Stimulated activated CD4-positive, alpha-beta T cell treated with anti-CD3 and anti-CD28 coated beads, Interleukin-4, amount 100 ng/mL, for 48 hours (primary cell): ENCODE data around the gene PABPC3.

Experiments
- DNase-seq, 2 donors: peaks; one replicate each; pipeline ENCODE4 v3.0.0-alpha.2; 2020; ENCODE audit warnings: low read depth in 2 of 2

The PABPC3 gene

DNA sequence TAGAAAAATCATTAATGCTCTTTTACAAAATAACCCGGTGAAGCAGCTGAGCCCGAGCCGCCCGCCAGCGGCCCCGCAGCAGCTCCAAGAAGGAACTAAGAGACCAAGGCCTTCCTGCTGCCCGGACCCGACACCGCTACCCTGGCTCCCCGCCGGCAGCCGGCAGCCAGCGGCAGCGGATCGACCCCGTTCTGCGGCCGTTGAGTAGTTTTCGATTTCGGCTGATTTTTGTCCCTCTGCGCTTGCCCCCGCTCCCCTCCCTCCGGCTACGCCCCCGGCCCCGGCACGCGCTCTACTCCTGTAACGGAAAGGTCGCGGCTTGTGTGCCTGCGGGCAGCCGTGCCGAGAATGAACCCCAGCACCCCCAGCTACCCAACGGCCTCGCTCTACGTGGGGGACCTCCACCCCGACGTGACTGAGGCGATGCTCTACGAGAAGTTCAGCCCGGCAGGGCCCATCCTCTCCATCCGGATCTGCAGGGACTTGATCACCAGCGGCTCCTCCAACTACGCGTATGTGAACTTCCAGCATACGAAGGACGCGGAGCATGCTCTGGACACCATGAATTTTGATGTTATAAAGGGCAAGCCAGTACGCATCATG lies at the start of gene PABPC3:
TSS of gene PABPC3 (plus strand) at position 286 of the 603 bp plus-strand sequence. CDS start at position 349, 63 bp downstream.
- no peak for DNase-seq

DNA sequence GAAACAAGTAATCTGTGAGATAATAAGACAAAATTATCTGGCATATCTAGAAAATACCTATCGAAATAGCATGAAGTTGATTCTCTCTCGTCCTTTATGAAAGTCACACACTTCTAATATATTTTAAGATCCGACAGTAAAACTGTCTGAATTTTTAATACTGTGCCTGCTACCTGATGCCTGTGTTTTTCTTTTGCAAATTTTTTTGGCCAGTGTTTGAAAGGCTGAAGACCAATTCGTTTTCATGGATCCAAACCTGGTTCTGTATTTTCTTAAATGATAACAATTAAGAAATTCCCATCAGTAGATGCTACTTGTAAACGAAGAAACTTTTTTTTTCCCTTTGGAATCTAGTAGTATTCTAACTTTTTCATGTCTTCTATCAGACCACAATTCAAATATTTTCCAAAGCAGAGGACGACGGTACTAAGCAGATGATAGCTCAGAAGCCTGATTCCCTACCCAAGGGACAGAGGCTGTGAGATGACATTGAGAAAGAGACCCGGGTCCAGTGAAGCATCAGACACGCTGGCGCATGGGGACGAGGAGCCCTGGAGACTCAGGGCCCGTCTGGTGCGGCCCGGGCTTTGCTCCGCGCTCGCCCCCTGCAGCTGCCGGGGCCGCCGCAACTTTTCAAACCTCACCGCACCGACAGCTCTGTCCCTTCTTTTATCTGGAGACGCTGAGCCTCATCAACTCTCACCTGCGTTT lies 49.5 kb upstream of the PABPC3 start:
- DNase-seq = no peak

DNA sequence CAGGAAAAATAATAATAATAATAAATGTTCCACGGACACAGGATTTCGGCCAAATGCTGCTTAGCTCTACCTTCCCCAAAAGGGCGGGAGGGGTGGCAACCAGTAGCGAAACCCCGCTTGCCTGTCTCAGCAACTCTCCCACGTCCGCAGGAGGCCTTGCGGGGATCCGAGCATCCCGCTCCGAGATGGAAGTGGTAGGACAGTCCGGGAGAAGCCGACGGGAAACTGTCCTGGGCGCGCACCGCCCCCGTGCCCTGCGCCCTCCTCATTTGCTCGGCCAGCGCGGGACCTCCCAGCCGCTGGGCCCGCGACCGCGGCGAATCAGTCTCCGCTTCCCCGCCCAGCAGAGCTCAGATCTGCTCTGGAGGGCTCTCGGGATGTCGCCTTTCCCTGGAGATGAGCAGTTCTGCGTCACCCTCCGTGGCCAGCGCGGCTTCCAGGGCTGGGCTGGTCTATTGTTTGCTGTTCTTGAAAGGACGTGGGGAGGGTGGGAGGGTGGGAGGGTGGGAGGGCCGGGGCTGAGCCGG lies 48.9 kb upstream of the PABPC3 start:
- no peak for DNase-seq

GRCh38 chr13:25051065-25051464 lies 44.9 kb upstream of the PABPC3 start:
- DNase-seq = no peak

DNA sequence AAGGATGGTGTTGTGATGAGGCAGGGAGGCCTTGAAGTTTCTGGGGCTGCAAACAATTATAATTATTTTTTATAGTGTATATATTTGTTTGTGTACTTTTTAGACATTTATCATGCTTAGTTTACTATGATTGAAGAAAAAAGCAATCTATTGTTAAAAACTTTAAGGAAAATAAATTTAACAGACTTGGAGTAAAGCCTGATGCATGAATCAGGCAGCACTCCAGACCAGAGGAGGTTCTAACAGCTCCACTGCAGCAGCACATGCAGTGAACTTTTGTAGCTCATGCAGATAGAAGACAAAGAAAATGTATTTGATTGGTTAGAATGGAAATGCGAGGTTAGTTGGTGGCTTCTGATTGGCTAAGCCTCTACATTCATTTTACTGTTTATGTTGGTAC lies 36.8 kb upstream of the PABPC3 start:
- DNase-seq = no peak

DNA sequence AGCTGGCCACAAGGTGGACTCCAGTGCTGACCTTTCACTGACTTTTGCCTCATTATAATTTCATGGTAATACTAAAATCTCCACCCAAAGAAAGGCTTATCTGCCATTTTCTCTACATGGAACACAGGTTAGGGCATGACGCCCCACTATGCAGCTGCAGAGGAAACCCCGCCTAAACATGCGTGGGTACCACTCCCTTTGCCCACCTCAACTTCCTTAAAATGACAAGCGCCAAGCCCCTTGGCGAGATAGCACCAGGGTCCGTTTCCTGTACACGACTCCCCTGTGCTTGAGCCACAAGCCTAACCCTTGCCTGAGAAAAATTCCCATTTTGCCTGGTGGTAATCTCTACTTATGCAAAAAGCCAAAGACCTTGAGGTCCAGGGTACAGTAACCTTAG lies 36.0 kb upstream of the PABPC3 start:
- no peak for DNase-seq

GRCh38 chr13:25062479-25062878 lies 33.5 kb upstream of the PABPC3 start:
- no peak for DNase-seq

DNA sequence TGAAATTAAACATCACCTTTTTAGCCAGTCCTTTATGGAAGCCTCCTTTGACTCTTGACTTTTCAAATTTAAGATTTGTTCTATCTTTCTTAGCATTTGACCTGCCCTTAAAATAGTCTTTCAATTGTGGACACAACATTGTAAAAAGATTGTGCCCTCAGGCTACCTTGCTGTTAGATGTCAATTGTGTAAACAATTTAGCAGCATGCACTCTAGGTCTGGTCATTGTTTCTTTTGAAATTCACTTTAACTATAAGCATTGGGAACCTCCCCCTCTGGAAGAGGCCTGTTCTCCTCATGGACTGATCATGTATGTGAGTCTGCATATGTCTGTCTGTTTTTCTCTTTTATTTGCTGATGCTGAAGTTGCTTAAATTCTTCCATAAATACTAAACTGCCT lies 31.5 kb upstream of the PABPC3 start:
- no peak for DNase-seq

GRCh38 chr13:25065974-25066770 lies 29.8 kb upstream of the PABPC3 start:
- DNase-seq = no peak

GRCh38 chr13:25067064-25067463 lies 28.9 kb upstream of the PABPC3 start:
- no peak for DNase-seq

GRCh38 chr13:25068810-25069209 lies 27.1 kb upstream of the PABPC3 start:
- no peak for DNase-seq

GRCh38 chr13:25069236-25069635 lies 26.7 kb upstream of the PABPC3 start:
- no peak for DNase-seq

DNA sequence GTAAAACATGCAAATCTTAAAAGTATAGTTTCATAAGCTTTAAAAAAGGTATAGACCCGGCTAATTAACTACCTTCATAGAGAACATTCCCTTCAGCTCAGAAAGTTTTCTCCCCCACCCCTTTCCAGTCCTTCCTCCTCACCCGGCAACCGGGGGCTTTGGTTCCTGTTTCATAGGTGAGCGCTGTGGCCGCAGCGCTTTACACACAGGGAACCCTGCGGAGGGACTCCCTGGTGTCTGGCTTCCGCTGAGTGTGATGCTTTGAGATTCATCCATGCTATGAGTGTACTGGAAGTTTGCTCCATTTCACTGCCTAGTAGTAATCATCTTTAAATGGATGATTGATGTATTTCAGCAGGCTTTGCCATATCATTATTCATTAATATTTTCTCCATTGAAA lies 26.0 kb upstream of the PABPC3 start:
- no peak for DNase-seq

DNA sequence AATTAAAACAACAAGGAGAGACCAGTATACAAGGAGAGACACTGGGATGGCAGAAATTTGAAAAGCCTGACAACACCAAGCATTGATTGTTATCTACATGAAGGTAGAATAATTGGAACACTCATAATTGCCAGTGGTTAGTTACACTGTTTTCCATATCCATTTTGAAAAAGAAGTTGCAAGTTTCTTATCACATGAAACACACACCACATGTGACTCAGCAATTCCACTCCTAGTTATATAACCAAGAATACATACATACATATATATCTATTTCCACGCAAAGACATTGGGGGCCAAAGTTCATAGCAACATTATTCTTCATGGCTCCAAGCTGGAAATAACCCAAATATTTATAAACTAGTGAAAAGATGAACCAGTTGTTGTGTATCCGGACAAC lies 15.2 kb upstream of the PABPC3 start:
- DNase-seq = no peak

DNA sequence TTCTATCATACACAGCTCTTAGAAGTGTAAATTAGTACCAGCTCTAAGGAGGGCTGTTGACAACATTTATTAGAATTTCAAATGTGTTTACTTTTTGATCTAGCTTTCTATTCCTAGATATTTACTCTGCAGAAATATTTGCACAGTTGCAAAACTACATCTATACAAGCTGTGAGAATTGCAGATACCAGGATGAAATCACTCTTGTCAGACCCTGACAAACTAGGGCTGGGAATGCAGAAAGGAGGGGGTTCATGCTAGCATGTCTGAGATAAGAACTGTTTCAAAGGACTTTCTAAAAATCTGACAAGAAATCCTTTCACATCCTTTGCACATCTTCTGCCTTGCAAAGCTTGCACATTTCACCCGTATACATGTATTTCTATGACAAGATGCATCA lies 11.8 kb upstream of the PABPC3 start:
- no peak for DNase-seq

- peak in 1 of 2 donors; percentile 4 for DNase-seq
These were observed 10.7 kb upstream of the PABPC3 start for GRCh38 chr13:25085125-25085742.

GRCh38 chr13:25088562-25089221 lies 7.2 kb upstream of the PABPC3 start:
- DNase-seq = no peak

DNA sequence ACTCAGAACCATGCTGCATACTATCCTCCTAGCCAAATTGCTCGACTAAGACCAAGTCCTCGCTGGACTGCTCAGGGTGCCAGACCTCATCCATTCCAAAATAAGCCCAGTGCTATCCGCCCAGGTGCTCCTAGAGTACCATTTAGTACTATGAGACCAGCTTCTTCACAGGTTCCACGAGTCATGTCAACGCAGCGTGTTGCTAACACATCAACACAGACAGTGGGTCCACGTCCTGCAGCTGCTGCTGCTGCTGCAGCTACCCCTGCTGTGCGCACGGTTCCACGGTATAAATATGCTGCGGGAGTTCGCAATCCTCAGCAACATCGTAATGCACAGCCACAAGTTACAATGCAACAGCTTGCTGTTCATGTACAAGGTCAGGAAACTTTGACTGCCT lies 1.5 kb downstream of the PABPC3 start:
- no peak for DNase-seq

DNA sequence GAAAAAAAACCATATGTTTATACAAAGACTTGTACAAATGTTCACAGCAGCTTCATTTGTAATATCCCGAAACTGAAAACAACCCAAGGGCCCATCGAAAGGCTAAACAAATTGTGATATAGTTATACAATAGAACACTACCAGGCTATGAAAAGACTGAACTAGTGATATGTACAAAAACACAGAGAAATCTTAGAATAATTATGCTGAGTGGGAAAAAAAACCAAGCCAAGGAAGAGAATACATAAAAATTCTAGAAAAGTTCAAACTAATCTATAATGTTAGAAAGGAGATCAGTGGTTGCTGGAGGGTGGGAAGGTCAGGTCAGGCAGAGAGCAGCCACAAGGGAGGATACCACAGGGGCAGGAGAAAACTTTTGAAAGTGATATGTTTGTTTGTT lies 7.8 kb downstream of the PABPC3 start:
- DNase-seq = no peak

- no peak for DNase-seq
These were observed 13.4 kb downstream of the PABPC3 start for GRCh38 chr13:25109341-25109740.

GRCh38 chr13:25110956-25111584 lies 15.1 kb downstream of the PABPC3 start:
- no peak for DNase-seq
